Measurements from ENCODE around the gene EOGT. TPM values are rescaled to one million over a fixed set of nuclear protein-coding genes. Genes with fewer than 3 reads are reported as not detected.
A peak's percentile ranks its signal among the peaks of the same experiment; 100 is the strongest.

Gene EOGT
- total RNA-seq, 1 experiment from 2014 or later: 49.9 TPM

DNA sequence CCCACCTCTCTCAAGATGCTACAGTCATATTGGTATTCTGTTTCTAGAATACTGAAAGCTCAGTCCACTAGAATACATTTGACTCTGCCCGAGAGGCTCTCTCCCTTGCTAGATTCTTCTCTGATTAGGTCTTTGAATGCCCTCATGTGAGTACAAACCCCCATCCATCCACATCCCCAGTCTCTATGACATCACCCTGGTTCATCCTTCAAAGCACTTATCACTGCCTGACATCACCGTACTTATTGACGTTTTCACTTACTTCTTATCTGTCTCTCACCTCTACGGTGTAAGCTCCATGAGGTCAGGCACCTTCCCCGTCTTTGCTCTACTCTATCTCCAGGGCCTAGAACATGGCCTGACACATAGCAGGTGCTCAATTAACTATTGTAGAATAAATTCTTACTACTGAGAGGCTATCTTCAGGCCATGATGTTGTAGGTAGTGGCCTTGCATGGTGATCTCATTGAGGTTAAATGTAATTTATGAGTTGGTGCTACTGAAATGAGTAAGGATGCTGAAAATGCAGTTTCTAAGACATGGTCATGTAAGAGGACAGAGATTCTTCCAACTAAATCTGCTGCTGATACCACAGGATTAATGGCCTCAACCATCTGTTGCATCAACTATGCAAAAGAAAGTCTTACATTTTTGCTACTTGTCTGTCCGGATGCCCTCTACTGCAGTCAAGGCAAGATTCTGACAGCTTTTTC is 26.8 kb downstream of the EOGT start:
- Histone ChIP-seq H3K27me3 (ENCODE audit: low read length) (no peaks in the 10 kb centered on the region), H2AFZ (ENCODE audit: low read length) (no peak overlapping the region), H3K4me3 (ENCODE audit: low read length) (no peak overlapping the region), H3K4me2 (ENCODE audit: low read depth, low read length, poor library complexity, severe bottlenecking) (no peak overlapping the region), H3K4me1 (ENCODE audit: low read length) (no peaks in the 10 kb centered on the region), H3K9me3 (ENCODE audit: low read length) (no peaks in the 10 kb centered on the region), H3K27ac (ENCODE audit: low read length) (no peak overlapping the region), H3K36me3 (ENCODE audit: insufficient read depth, low read length) (peaks cover 21% of the 10 kb centered on the region; the same call in 1 of the 2 replicates), H3K9me2 (replicated peaks; ENCODE audit: insufficient read depth, low read length) (no peaks in the 10 kb centered on the region), H3K9ac (ENCODE audit: low read length) (no peak overlapping the region), H3K79me2 (ENCODE audit: low read length) (no peaks in the 10 kb centered on the region), H4K20me1 (ENCODE audit: insufficient read depth, low read depth, low read length) (no peaks in the 10 kb centered on the region)
- DNase-seq: no peak

DNA sequence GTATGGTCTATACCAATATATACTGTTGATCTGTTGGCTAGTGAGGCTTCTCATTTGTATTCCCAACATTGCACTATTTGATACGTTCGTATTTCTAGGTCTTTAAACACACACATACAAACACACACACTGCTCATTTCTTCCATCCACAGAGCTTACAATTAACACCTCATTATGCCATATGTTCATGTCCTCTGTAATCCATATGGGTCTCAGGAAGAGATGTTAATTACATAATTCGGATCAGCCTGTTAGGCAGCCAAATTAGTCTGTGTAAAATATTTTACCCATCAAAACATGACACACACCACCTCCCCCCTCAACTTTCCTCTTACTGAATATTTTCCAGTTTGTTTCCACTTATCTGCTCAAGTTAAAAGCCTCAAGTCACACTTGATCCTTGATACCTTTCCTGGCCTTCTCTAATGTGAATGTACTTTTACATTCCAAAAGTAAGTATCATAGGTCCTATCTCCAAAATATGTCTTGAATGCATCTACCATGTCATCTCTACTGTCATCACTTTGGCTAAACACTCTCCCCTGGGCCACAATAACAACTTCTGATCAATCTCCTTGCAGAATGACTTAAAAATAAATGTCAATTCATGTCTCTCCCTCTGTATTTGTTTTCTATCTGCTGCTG is 28.2 kb downstream of the EOGT start:
- H3K36me3 ChIP-seq (ENCODE audit: insufficient read depth, low read length): peaks cover 29% of the 10 kb centered on the region; the same call in 1 of the 2 replicates
- H3K27me3 ChIP-seq (ENCODE audit: low read length): no peaks in the 10 kb centered on the region
- H3K27ac ChIP-seq (ENCODE audit: low read length): no peak overlapping the region
- H3K4me3 ChIP-seq (ENCODE audit: low read length): no peak overlapping the region
- H2AFZ ChIP-seq (ENCODE audit: low read length): no peak overlapping the region
- no peaks in the 10 kb centered on the region for H3K9me3 ChIP-seq (ENCODE audit: low read length)
- no peak overlapping the region for H3K4me2 ChIP-seq (ENCODE audit: low read depth, low read length, poor library complexity, severe bottlenecking)
- no peaks in the 10 kb centered on the region for H4K20me1 ChIP-seq (ENCODE audit: insufficient read depth, low read depth, low read length)
- no peaks in the 10 kb centered on the region for H3K4me1 ChIP-seq (ENCODE audit: low read length)
- DNase-seq: no peak
- H3K9ac ChIP-seq (ENCODE audit: low read length): no peak overlapping the region
- no peaks in the 10 kb centered on the region for H3K9me2 ChIP-seq (replicated peaks; ENCODE audit: insufficient read depth, low read length)
- H3K79me2 ChIP-seq (ENCODE audit: low read length): no peaks in the 10 kb centered on the region

DNA sequence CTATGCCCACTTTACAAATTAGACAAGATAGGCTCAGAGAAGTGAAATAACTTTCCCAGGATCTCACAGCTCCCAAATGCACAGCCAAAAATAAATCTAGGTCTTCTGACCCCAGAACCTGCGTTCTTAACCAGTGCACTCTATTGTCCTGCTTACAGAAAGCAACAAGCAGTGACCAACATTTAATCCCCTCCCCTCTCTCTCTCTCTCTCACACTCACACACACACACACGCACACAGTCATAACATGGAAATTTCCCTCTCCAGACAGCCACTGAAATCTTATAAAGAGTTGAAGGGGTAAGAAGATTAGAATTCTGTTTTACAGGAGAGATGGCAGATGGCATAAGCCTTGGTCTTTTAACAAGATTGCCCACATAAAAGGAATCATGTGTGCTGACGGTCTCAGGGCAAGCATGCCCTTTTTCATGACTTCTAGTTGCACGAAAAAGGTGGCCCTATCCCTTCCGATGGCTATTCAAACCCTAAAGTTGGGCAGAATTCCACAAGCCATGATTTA is 29.4 kb downstream of the EOGT start:
- no peak for DNase-seq

DNA sequence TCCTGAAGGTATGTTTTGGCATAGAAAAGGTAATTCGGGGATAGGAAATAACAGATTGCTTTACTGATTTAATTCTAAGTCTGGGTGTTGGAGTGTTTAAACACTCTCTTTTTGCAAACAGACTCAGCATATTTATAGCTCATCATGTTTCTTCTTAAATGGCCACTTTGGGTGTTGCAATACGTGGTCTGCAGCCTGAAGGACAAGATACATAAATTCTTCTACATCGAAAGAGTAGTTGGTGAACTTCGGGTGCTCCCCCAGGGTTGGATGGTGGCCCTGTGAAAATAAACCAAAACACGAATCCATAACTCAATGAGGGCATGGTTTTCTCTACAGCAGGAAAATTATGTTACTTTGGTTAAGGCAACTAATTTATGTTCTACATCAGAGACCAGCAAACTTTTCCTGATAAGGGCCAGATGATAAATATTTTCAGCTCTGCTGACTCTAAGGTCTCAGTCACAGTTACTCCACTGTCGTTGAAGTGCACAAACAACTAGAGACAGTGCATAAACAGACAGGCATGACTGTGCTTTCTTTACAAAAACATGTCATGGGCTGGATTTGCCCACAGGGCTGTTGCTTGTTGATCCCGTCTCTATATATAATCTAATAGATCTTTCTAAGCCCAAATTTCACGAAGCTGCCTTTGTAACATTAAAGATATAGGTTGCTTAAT is 35.9 kb downstream of the EOGT start:
- no peak for DNase-seq
- Histone ChIP-seq H3K27ac (ENCODE audit: low read length) (no peak overlapping the region), H3K79me2 (ENCODE audit: low read length) (no peaks in the 10 kb centered on the region), H3K9ac (ENCODE audit: low read length) (no peak overlapping the region), H3K27me3 (ENCODE audit: low read length) (no peaks in the 10 kb centered on the region), H3K4me2 (ENCODE audit: low read depth, low read length, poor library complexity, severe bottlenecking) (no peak overlapping the region), H3K4me3 (ENCODE audit: low read length) (no peak overlapping the region), H3K9me3 (ENCODE audit: low read length) (no peaks in the 10 kb centered on the region), H3K9me2 (replicated peaks; ENCODE audit: insufficient read depth, low read length) (no peaks in the 10 kb centered on the region), H3K36me3 (ENCODE audit: insufficient read depth, low read length) (peaks cover 24% of the 10 kb centered on the region; the same call in 1 of the 2 replicates), H2AFZ (ENCODE audit: low read length) (no peak overlapping the region), H3K4me1 (ENCODE audit: low read length) (no peaks in the 10 kb centered on the region), H4K20me1 (ENCODE audit: insufficient read depth, low read depth, low read length) (no peaks in the 10 kb centered on the region)

More for the DNA sequence above, 29.4 kb downstream of the EOGT start:
- Histone ChIP-seq H3K79me2 (ENCODE audit: low read length) (no peaks in the 10 kb centered on the region), H2AFZ (ENCODE audit: low read length) (no peak overlapping the region), H3K4me3 (ENCODE audit: low read length) (no peak overlapping the region), H3K36me3 (ENCODE audit: insufficient read depth, low read length) (peaks cover 34% of the 10 kb centered on the region; the same call in 1 of the 2 replicates), H3K9me2 (replicated peaks; ENCODE audit: insufficient read depth, low read length) (no peaks in the 10 kb centered on the region), H3K27me3 (ENCODE audit: low read length) (no peaks in the 10 kb centered on the region), H3K4me2 (ENCODE audit: low read depth, low read length, poor library complexity, severe bottlenecking) (no peak overlapping the region), H3K9ac (ENCODE audit: low read length) (no peak overlapping the region), H4K20me1 (ENCODE audit: insufficient read depth, low read depth, low read length) (no peaks in the 10 kb centered on the region), H3K9me3 (ENCODE audit: low read length) (no peaks in the 10 kb centered on the region), H3K27ac (ENCODE audit: low read length) (no peak overlapping the region), H3K4me1 (ENCODE audit: low read length) (no peaks in the 10 kb centered on the region)

DNA sequence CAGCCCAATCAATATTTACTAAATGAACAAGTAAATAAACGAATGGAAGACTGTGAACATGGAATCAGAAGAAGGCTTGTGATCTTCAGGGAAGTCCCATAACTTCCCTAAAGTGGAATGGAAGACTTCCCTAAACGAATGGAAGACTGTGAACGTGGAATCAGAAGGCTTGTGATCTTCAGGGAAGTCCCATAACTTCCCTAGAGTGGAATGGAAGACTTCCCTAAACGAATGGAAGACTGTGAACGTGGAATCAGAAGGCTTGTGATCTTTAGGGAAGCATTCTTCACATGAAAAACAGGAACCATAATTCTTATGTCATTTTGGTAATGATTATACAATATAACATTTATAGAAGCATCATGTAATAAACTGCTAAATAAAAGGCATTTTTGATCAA is 38.8 kb downstream of the EOGT start:
- H3K9me3 ChIP-seq (ENCODE audit: low read length): no peaks in the 10 kb centered on the region
- H3K27me3 ChIP-seq (ENCODE audit: low read length): no peaks in the 10 kb centered on the region
- no peak overlapping the region for H3K27ac ChIP-seq (ENCODE audit: low read length)
- H3K4me2 ChIP-seq (ENCODE audit: low read depth, low read length, poor library complexity, severe bottlenecking): no peak overlapping the region
- DNase-seq: no peak
- H3K9me2 ChIP-seq (replicated peaks; ENCODE audit: insufficient read depth, low read length): no peaks in the 10 kb centered on the region
- H4K20me1 ChIP-seq (ENCODE audit: insufficient read depth, low read depth, low read length): no peaks in the 10 kb centered on the region
- peaks cover 9% of the 10 kb centered on the region; the same call in 1 of the 2 replicates for H3K36me3 ChIP-seq (ENCODE audit: insufficient read depth, low read length)
- no peaks in the 10 kb centered on the region for H3K79me2 ChIP-seq (ENCODE audit: low read length)
- no peak overlapping the region for H3K4me3 ChIP-seq (ENCODE audit: low read length)
- no peak overlapping the region for H3K9ac ChIP-seq (ENCODE audit: low read length)
- no peaks in the 10 kb centered on the region for H3K4me1 ChIP-seq (ENCODE audit: low read length)
- H2AFZ ChIP-seq (ENCODE audit: low read length): no peak overlapping the region

DNA sequence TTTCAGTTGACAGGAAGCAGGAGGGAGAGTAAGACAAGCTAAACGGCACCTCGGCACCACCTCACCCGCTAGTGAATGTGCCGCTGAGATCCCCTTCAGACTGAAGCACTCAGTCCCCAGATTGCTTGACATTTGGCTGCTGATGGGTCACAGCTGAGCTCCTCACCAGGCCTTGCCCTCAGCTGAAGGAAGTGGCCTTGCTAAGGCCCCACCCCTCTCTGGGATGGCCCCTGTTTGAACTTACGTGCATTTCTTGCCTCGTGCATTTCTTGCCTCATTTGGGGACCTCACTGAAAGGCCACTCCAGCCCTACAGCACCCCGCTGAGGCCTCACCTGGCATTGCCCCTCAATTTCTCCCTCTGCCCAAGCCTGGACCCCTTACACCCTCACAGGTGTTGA is 39.8 kb downstream of the EOGT start:
- H3K9me3 ChIP-seq (ENCODE audit: low read length): no peaks in the 10 kb centered on the region
- H3K27me3 ChIP-seq (ENCODE audit: low read length): no peaks in the 10 kb centered on the region
- no peak for DNase-seq
- H3K4me3 ChIP-seq (ENCODE audit: low read length): no peak overlapping the region
- H3K9me2 ChIP-seq (replicated peaks; ENCODE audit: insufficient read depth, low read length): no peaks in the 10 kb centered on the region
- no peak overlapping the region for H3K27ac ChIP-seq (ENCODE audit: low read length)
- peaks cover 3% of the 10 kb centered on the region; the same call in 1 of the 2 replicates for H3K36me3 ChIP-seq (ENCODE audit: insufficient read depth, low read length)
- H2AFZ ChIP-seq (ENCODE audit: low read length): no peak overlapping the region
- no peaks in the 10 kb centered on the region for H3K79me2 ChIP-seq (ENCODE audit: low read length)
- H4K20me1 ChIP-seq (ENCODE audit: insufficient read depth, low read depth, low read length): no peaks in the 10 kb centered on the region
- no peak overlapping the region for H3K9ac ChIP-seq (ENCODE audit: low read length)
- H3K4me2 ChIP-seq (ENCODE audit: low read depth, low read length, poor library complexity, severe bottlenecking): no peak overlapping the region
- no peaks in the 10 kb centered on the region for H3K4me1 ChIP-seq (ENCODE audit: low read length)

DNA sequence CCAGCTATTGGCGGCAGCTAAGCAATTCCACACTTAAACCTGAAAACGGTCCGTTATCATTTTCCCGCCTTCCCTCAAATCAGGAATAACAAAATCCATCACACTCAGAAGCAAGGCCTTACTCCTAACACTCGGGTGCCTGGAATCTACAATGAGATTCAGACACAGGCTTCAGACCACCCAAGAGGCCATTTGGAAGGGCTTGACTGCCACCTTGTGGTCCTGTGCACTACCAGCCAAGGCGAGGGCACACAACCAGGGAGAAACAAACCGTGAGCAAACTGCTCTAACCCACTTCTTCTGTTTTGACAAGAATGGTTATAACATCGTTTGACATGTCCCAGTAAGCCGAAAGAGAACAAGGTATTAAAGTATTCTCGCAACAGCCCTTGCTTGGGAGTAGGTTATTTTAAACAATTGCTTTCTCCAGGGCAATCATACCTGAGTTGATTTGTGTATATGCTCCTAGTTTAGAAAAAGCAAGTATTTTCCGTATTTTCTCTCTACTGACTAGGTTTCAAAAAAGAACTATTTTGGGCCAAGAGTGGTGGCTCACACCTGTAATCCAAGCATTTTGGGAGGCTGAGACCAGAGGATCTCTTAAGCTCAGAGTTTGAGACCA is 41.0 kb downstream of the EOGT start:
- no peaks in the 10 kb centered on the region for H3K4me1 ChIP-seq (ENCODE audit: low read length)
- peak; percentile 88 for DNase-seq

DNA sequence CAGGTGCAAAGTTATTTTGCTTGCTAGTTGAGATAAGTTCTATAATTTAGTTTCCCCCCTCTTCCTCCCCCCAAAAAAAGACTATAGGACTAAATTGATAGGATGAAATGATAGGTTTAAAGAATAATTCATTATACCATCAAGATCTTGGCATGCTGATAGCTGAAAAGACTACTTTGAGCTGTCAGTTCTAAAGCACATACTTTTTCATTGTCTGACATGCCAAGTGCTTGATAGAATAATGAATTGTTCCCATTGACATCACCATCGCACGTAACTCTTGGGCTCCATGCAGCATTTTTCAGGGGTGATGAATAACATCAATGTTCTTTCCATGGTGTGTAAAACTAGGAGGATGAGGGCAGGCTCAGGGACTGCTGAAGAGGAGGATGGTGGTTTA is 48.8 kb downstream of the EOGT start:
- no peak overlapping the region for H3K9ac ChIP-seq (ENCODE audit: low read length)
- no peak overlapping the region for H3K27ac ChIP-seq (ENCODE audit: low read length)
- no peaks in the 10 kb centered on the region for H3K4me1 ChIP-seq (ENCODE audit: low read length)
- no peak overlapping the region for H3K4me2 ChIP-seq (ENCODE audit: low read depth, low read length, poor library complexity, severe bottlenecking)
- H4K20me1 ChIP-seq (ENCODE audit: insufficient read depth, low read depth, low read length): no peaks in the 10 kb centered on the region
- H3K4me3 ChIP-seq (ENCODE audit: low read length): no peak overlapping the region
- H3K27me3 ChIP-seq (ENCODE audit: low read length): no peaks in the 10 kb centered on the region
- no peaks in the 10 kb centered on the region for H3K9me3 ChIP-seq (ENCODE audit: low read length)
- H2AFZ ChIP-seq (ENCODE audit: low read length): no peak overlapping the region
- H3K9me2 ChIP-seq (replicated peaks; ENCODE audit: insufficient read depth, low read length): no peaks in the 10 kb centered on the region
- H3K36me3 ChIP-seq (ENCODE audit: insufficient read depth, low read length): no peaks in the 10 kb centered on the region
- DNase-seq: no peak
- H3K79me2 ChIP-seq (ENCODE audit: low read length): no peaks in the 10 kb centered on the region

More for the DNA sequence above, 41.0 kb downstream of the EOGT start:
- H3K27ac ChIP-seq (ENCODE audit: low read length): no peak overlapping the region
- H3K4me2 ChIP-seq (ENCODE audit: low read depth, low read length, poor library complexity, severe bottlenecking): no peak overlapping the region
- no peaks in the 10 kb centered on the region for H3K27me3 ChIP-seq (ENCODE audit: low read length)
- no peaks in the 10 kb centered on the region for H3K9me2 ChIP-seq (replicated peaks; ENCODE audit: insufficient read depth, low read length)
- H2AFZ ChIP-seq (ENCODE audit: low read length): no peak overlapping the region
- H3K4me3 ChIP-seq (ENCODE audit: low read length): no peak overlapping the region
- H4K20me1 ChIP-seq (ENCODE audit: insufficient read depth, low read depth, low read length): no peaks in the 10 kb centered on the region
- no peak overlapping the region for H3K9ac ChIP-seq (ENCODE audit: low read length)
- H3K36me3 ChIP-seq (ENCODE audit: insufficient read depth, low read length): no peaks in the 10 kb centered on the region
- no peaks in the 10 kb centered on the region for H3K79me2 ChIP-seq (ENCODE audit: low read length)
- no peaks in the 10 kb centered on the region for H3K9me3 ChIP-seq (ENCODE audit: low read length)
